Head of caudate nucleus (tissue), 42 donors: Measurements from ENCODE around the gene FA2H.

ENCODE experiments used
- DNase-seq, 42 donors: peaks; one replicate each; pipeline versions ENCODE4 v3.0.0 to v3.0.0-alpha.2; 2020 to 2021; ENCODE audit warnings: mixed read lengths in 7 of 42
- intact Hi-C: fragments of 100-400 bp; cut with DNase I; formaldehyde crosslinking; loops from one replicate; pipeline ENCODE4 v1.15.0; 2022

FA2H gene

GRCh38 chr16:74748616-74749026 is 26.0 kb downstream of the FA2H start:
- peak; percentile 67 to 93 (median 83) for DNase-seq
- intact Hi-C loops: loop anchor here (2.0 kb wide), 2 partner anchors 24 to 26 kb away; partner anchors contain the start of gene FA2H

- peak; percentile 28 to 92 (median 73) for DNase-seq
- intact Hi-C loops: loop anchor here (2.0 kb wide), 2 partner anchors 23 to 27 kb away; partner anchors contain the start of gene FA2H
Measured at GRCh38 chr16:74747716-74748615, 26.7 kb downstream of the FA2H start.

- no peak for DNase-seq
- intact Hi-C loops: no loop called here
Measured at GRCh38 chr16:74745926-74746325, 28.7 kb downstream of the FA2H start.

GRCh38 chr16:74745109-74745615 is 29.5 kb downstream of the FA2H start:
- intact Hi-C loops: no loop called here
- DNase-seq: no peak

- intact Hi-C loops: no loop called here
- peak in 1 of 42 donors; percentile 15 for DNase-seq
Measured at GRCh38 chr16:74744566-74744965, 30.1 kb downstream of the FA2H start.

- intact Hi-C loops: no loop called here
Measured at GRCh38 chr16:74743668-74744299, 30.8 kb downstream of the FA2H start.

GRCh38 chr16:74743045-74743667 is 31.5 kb downstream of the FA2H start:
- peak in 1 of 42 donors; percentile 27 for DNase-seq
- intact Hi-C loops: no loop called here

More at GRCh38 chr16:74743668-74744299, 30.8 kb downstream of the FA2H start:
- peak in 1 of 42 donors; percentile 17 for DNase-seq

GRCh38 chr16:74742051-74742481 is 32.6 kb downstream of the FA2H start:
- intact Hi-C loops: no loop called here
- peak in 1 of 42 donors; percentile 17 for DNase-seq

GRCh38 chr16:74740795-74741304 is 33.8 kb downstream of the FA2H start:
- peak; percentile 63 to 93 (median 83) for DNase-seq
- intact Hi-C loops: no loop called here

- DNase-seq: no peak
- intact Hi-C loops: no loop called here
Measured at GRCh38 chr16:74739275-74739674, 35.3 kb downstream of the FA2H start.

GRCh38 chr16:74738816-74739215 is 35.8 kb downstream of the FA2H start:
- no peak for DNase-seq
- intact Hi-C loops: no loop called here

GRCh38 chr16:74738113-74738541 is 36.5 kb downstream of the FA2H start:
- DNase-seq: no peak
- intact Hi-C loops: no loop called here

GRCh38 chr16:74737521-74737920 is 37.1 kb downstream of the FA2H start:
- intact Hi-C loops: no loop called here

GRCh38 chr16:74736531-74737157 is 38.0 kb downstream of the FA2H start:
- intact Hi-C loops: no loop called here
- no peak for DNase-seq

More at GRCh38 chr16:74737521-74737920, 37.1 kb downstream of the FA2H start:
- DNase-seq: no peak

- intact Hi-C loops: no loop called here
- DNase-seq: no peak
Measured at GRCh38 chr16:74735554-74735953, 39.1 kb downstream of the FA2H start.

GRCh38 chr16:74735162-74735452 is 39.5 kb downstream of the FA2H start:
- intact Hi-C loops: no loop called here

GRCh38 chr16:74734361-74735161 is 40.1 kb downstream of the FA2H start:
- no peak for DNase-seq
- intact Hi-C loops: no loop called here

More at GRCh38 chr16:74735162-74735452, 39.5 kb downstream of the FA2H start:
- DNase-seq: peak in 4 of 42 donors; percentile 26 to 64 (median 40)
